K562 (cell line): ENCODE results near the gene ITGA7. TPM values are rescaled to one million over a fixed set of nuclear protein-coding genes. Genes with fewer than 3 reads are reported as not detected.

Experiments
- CTBP1 ChIP-seq: fragments of 450-650 bp; IDR thresholded peaks from 2 replicates; pipeline ENCODE4 v1.6.1; 2016; ENCODE audit warnings: borderline replicate concordance
- DACH1 ChIP-seq: fragments of 450-650 bp; IDR thresholded peaks from 2 replicates; pipeline ENCODE4 v1.6.1; 2018; ENCODE audit not compliant: partially characterized antibody
- HMGN3 ChIP-seq: IDR thresholded peaks from 2 replicates; pipeline ENCODE4 v1.6.1; 2011; ENCODE audit warnings: borderline replicate concordance, low read depth, mild to moderate bottlenecking, mixed read lengths, low read length; ENCODE audit not compliant: insufficient read length; ENCODE audit errors: extremely low read depth
- POLR2A ChIP-seq: fragments of 450-650 bp; conservative IDR thresholded peaks from 2 replicates; pipeline ENCODE4 v1.6.1; 2016
- RNF2 ChIP-seq: sonication (generic); IDR thresholded peaks from 2 replicates; pipeline ENCODE4 v1.6.1; 2016
- SLC30A9 ChIP-seq: fragments of 250-450 bp; sonication (Bioruptor Pico); IDR thresholded peaks from 2 replicates; pipeline ENCODE4 v1.8.0; 2022; ENCODE audit warnings: mild to moderate bottlenecking, moderate library complexity
- TBP ChIP-seq: optimal IDR thresholded peaks from 2 replicates; pipeline ENCODE3; 2011; ENCODE audit warnings: low read depth, low read length, improper control_type of control experiment
- ZBTB7A ChIP-seq: IDR thresholded peaks from 2 replicates; pipeline ENCODE4 v1.6.1; 2011; ENCODE audit warnings: low read depth, mild to moderate bottlenecking, low read length, moderate library complexity, borderline replicate concordance; ENCODE audit not compliant: control insufficient read depth
- ZNF584 ChIP-seq: fragments of 200-800 bp; sonication (Bioruptor generic); IDR thresholded peaks from 2 replicates; pipeline ENCODE4 v1.6.1; 2016; ENCODE audit warnings: low read depth, mild to moderate bottlenecking, missing genetic modification characterization, missing compliant biosample characterization
- polyA plus RNA-seq, 8 experiments: library from polyadenylated mRNA; depleted of rRNA in 4 of 8; stranded (reverse) in 5 of 8; unstranded in 3 of 8; fragments of >200 nt; fragmentation: Nextera tagmentation in 2 of 8; fragmentation: Illumina TruSeq in 1 of 8; extraction: Ambion mirVana in 2 of 8; extraction: Trizol in 1 of 8; gene quantifications; 2 replicates each; pipeline versions ENCODE4 v1.2.1 to v1.2.3, GENCODE V29; 2011 to 2014; ENCODE audit warnings: inconsistent platforms in 1 of 8, missing spikeins in 1 of 8
- total RNA-seq, 7 experiments: library from RNA; depleted of rRNA in 6 of 7; stranded (reverse); fragments of >200 nt in 6 of 7; fragmentation: Illumina TruSeq in 2 of 7; extraction: Trizol in 2 of 7; gene quantifications; 2 replicates each; pipeline versions ENCODE4 v1.2.1 to v1.2.3, GENCODE V29; 2011 to 2021; ENCODE audit warnings: low replicate concordance in 1 of 7
- TF ChIP-seq, protein P1 (sequence below): fragments of 200-600 bp; sonication (generic); IDR thresholded peaks from one replicate; pipeline ENCODE4 v1.6.1; 2012; ENCODE audit warnings: mild to moderate bottlenecking, low read depth, low read length, inconsistent platforms
- TF ChIP-seq, protein P2 (sequence below): fragments of 250-450 bp; sonication (Bioruptor Pico); IDR thresholded peaks from 2 replicates; pipeline ENCODE4 v1.5.0; 2020; ENCODE audit warnings: mild to moderate bottlenecking, borderline replicate concordance

ITGA7 gene
- total and polyA plus RNA-seq, 9 of the 15 experiments (the other 6 are each of a cell fraction or from before 2014, with no cell fraction given): 0.11 to 2.3 (median 0.56) TPM; not detected in 1

DNA sequence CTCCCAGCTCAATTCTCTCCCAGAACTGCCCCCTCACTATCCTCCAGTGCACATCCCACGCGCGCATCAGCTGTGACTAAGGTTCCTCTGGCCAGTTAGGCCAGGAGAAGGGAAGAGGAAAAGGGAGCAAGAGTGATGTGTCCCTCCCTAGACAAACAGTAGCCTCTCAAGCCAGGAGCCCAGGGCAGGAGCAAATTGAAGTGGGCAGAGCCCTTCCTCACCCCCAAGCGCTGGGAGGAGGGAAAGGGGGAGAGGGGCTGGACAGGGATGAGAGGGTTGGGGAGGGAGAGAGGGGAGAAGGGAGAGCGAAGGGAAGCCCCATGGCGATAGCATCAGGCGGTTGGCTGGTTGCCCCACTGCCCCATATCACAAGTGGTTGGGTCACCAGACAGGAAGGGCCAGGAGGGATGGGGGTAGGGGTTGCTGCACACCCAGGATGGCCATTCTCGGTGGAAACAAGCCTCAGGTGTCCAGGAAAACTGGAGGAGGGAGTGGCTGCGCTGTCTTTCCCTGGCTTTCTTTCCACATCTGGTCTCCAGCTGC is 20.0 kb upstream of the ITGA7 start (continued):
- TF ChIP-seq, protein P1, sequence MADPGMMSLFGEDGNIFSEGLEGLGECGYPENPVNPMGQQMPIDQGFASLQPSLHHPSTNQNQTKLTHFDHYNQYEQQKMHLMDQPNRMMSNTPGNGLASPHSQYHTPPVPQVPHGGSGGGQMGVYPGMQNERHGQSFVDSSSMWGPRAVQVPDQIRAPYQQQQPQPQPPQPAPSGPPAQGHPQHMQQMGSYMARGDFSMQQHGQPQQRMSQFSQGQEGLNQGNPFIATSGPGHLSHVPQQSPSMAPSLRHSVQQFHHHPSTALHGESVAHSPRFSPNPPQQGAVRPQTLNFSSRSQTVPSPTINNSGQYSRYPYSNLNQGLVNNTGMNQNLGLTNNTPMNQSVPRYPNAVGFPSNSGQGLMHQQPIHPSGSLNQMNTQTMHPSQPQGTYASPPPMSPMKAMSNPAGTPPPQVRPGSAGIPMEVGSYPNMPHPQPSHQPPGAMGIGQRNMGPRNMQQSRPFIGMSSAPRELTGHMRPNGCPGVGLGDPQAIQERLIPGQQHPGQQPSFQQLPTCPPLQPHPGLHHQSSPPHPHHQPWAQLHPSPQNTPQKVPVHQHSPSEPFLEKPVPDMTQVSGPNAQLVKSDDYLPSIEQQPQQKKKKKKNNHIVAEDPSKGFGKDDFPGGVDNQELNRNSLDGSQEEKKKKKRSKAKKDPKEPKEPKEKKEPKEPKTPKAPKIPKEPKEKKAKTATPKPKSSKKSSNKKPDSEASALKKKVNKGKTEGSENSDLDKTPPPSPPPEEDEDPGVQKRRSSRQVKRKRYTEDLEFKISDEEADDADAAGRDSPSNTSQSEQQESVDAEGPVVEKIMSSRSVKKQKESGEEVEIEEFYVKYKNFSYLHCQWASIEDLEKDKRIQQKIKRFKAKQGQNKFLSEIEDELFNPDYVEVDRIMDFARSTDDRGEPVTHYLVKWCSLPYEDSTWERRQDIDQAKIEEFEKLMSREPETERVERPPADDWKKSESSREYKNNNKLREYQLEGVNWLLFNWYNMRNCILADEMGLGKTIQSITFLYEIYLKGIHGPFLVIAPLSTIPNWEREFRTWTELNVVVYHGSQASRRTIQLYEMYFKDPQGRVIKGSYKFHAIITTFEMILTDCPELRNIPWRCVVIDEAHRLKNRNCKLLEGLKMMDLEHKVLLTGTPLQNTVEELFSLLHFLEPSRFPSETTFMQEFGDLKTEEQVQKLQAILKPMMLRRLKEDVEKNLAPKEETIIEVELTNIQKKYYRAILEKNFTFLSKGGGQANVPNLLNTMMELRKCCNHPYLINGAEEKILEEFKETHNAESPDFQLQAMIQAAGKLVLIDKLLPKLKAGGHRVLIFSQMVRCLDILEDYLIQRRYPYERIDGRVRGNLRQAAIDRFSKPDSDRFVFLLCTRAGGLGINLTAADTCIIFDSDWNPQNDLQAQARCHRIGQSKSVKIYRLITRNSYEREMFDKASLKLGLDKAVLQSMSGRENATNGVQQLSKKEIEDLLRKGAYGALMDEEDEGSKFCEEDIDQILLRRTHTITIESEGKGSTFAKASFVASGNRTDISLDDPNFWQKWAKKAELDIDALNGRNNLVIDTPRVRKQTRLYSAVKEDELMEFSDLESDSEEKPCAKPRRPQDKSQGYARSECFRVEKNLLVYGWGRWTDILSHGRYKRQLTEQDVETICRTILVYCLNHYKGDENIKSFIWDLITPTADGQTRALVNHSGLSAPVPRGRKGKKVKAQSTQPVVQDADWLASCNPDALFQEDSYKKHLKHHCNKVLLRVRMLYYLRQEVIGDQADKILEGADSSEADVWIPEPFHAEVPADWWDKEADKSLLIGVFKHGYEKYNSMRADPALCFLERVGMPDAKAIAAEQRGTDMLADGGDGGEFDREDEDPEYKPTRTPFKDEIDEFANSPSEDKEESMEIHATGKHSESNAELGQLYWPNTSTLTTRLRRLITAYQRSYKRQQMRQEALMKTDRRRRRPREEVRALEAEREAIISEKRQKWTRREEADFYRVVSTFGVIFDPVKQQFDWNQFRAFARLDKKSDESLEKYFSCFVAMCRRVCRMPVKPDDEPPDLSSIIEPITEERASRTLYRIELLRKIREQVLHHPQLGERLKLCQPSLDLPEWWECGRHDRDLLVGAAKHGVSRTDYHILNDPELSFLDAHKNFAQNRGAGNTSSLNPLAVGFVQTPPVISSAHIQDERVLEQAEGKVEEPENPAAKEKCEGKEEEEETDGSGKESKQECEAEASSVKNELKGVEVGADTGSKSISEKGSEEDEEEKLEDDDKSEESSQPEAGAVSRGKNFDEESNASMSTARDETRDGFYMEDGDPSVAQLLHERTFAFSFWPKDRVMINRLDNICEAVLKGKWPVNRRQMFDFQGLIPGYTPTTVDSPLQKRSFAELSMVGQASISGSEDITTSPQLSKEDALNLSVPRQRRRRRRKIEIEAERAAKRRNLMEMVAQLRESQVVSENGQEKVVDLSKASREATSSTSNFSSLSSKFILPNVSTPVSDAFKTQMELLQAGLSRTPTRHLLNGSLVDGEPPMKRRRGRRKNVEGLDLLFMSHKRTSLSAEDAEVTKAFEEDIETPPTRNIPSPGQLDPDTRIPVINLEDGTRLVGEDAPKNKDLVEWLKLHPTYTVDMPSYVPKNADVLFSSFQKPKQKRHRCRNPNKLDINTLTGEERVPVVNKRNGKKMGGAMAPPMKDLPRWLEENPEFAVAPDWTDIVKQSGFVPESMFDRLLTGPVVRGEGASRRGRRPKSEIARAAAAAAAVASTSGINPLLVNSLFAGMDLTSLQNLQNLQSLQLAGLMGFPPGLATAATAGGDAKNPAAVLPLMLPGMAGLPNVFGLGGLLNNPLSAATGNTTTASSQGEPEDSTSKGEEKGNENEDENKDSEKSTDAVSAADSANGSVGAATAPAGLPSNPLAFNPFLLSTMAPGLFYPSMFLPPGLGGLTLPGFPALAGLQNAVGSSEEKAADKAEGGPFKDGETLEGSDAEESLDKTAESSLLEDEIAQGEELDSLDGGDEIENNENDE: no peak
- TF ChIP-seq ZNF584 (no peak), DACH1 (peak; percentile 61), CTBP1 (peak; percentile 69; the same call in 1 of the 2 replicates), HMGN3 (no peak), SLC30A9 (CRISPR knock-in tag) (no peak), RNF2 (peak; percentile 86; the same call in 1 of the 2 replicates), ZBTB7A (no peak), POLR2A (peak; percentile 59), TBP (no peak)
- TF ChIP-seq, protein P2, sequence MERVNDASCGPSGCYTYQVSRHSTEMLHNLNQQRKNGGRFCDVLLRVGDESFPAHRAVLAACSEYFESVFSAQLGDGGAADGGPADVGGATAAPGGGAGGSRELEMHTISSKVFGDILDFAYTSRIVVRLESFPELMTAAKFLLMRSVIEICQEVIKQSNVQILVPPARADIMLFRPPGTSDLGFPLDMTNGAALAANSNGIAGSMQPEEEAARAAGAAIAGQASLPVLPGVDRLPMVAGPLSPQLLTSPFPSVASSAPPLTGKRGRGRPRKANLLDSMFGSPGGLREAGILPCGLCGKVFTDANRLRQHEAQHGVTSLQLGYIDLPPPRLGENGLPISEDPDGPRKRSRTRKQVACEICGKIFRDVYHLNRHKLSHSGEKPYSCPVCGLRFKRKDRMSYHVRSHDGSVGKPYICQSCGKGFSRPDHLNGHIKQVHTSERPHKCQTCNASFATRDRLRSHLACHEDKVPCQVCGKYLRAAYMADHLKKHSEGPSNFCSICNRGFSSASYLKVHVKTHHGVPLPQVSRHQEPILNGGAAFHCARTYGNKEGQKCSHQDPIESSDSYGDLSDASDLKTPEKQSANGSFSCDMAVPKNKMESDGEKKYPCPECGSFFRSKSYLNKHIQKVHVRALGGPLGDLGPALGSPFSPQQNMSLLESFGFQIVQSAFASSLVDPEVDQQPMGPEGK (CRISPR knock-in tag): no peak
